Measurements from ENCODE around the gene COIL. TPM values are rescaled to one million over a fixed set of nuclear protein-coding genes. Genes with fewer than 3 reads are reported as not detected.

Gene COIL
- polyA plus RNA-seq, 3 donors = 3.0 to 6.6 (median 5.3) TPM

DNA sequence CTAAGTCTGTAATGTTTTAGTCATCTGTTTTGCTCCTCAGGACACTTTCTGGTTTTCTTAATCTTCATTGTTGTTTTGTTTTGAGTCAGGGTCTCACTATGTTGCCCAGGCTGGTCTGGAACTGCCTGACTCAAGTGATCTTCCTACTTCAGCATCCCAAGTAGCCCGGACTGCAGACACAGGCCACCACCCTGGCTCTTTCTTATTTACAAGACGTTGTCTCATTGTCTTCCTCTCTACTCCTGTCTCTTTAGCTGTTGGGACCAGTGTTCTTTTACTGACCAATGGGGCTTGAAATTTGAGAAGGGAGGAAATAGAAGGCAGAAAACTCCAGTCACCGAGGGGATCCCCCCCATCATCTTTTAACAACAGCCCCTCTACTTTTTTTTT, 18.2 kb upstream of the COIL start:
- Mint-ChIP-seq H3K36me3 (peaks cover 19 to 28% of the 10 kb centered on the region in 2 donors), H3K27ac (peak overlapping the region; percentile 92 to 97 (median 95)), H3K4me1 (peaks cover 60% of the 10 kb centered on the region), H3K27me3 (ENCODE audit: low read depth in 3 of 3) (peaks cover 0 to 2% (median 0%) of the 10 kb centered on the region in 3 donors), H3K4me3 (peak overlapping the region; percentile 90 to 98), H3K9me3 (peaks cover 0 to under 1% (median 0%) of the 10 kb centered on the region in 7 donors)
- Histone ChIP-seq H3K36me3 (replicated peaks in 1 of 2; ENCODE audit: control insufficient read depth in 1 of 2, insufficient read depth in 2 of 2, low read length in 2 of 2) (peaks cover 17 to 25% of the 10 kb centered on the region in 2 donors), H3K79me2 (ENCODE audit: insufficient read depth, low read length) (peaks cover 62% of the 10 kb centered on the region), H3K27ac (ENCODE audit: low read depth in 1 of 2, low read length in 2 of 2) (peak overlapping the region; percentile 72 to 84), H3K4me3 (replicated peaks in 1 of 3; ENCODE audit: low read depth in 2 of 3, low read length in 3 of 3) (peak overlapping the region; percentile 75 to 87 (median 78)), H3K4me1 (ENCODE audit: control insufficient read depth in 1 of 2, insufficient read depth in 2 of 2, low read length in 2 of 2) (peaks cover 57 to 68% of the 10 kb centered on the region in 2 donors), H3K9ac (ENCODE audit: insufficient read depth, low read length, poor library complexity, severe bottlenecking) (peak overlapping the region; percentile 71), H3K4me2 (replicated peaks; ENCODE audit: extremely low read depth, low read length, poor library complexity, severe bottlenecking) (peak overlapping the region; percentile 78), H3K27me3 (ENCODE audit: control insufficient read depth in 2 of 2, insufficient read depth in 2 of 2, low read length in 2 of 2) (no peaks in the 10 kb centered on the region), H4K20me1 (ENCODE audit: insufficient read depth, low read length) (no peaks in the 10 kb centered on the region), H2AFZ (ENCODE audit: insufficient read depth, low read depth, low read length, poor library complexity, severe bottlenecking) (peak overlapping the region; percentile 90), H3K9me3 (replicated peaks in 1 of 2; ENCODE audit: control insufficient read depth in 1 of 2, insufficient read depth in 1 of 2, low read length in 2 of 2) (no peaks in the 10 kb centered on the region)
- intact Hi-C loops (cut with micrococcal nuclease) = loop anchor here in 1 of 2 donors (5.0 kb wide), 1 partner anchor 147 kb away; the partner anchor contains the start of genes C17orf67 and DGKE
- peak in 1 of 3 donors; percentile 11 for DNase-seq
- WGBS (ENCODE audit: insufficient coverage) = no CpG with 5 or more reads among the region's 3 CpGs
- TF ChIP-seq, protein P1, sequence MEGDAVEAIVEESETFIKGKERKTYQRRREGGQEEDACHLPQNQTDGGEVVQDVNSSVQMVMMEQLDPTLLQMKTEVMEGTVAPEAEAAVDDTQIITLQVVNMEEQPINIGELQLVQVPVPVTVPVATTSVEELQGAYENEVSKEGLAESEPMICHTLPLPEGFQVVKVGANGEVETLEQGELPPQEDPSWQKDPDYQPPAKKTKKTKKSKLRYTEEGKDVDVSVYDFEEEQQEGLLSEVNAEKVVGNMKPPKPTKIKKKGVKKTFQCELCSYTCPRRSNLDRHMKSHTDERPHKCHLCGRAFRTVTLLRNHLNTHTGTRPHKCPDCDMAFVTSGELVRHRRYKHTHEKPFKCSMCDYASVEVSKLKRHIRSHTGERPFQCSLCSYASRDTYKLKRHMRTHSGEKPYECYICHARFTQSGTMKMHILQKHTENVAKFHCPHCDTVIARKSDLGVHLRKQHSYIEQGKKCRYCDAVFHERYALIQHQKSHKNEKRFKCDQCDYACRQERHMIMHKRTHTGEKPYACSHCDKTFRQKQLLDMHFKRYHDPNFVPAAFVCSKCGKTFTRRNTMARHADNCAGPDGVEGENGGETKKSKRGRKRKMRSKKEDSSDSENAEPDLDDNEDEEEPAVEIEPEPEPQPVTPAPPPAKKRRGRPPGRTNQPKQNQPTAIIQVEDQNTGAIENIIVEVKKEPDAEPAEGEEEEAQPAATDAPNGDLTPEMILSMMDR (IDR thresholded peaks at IDR 0.05) = no peak

DNA sequence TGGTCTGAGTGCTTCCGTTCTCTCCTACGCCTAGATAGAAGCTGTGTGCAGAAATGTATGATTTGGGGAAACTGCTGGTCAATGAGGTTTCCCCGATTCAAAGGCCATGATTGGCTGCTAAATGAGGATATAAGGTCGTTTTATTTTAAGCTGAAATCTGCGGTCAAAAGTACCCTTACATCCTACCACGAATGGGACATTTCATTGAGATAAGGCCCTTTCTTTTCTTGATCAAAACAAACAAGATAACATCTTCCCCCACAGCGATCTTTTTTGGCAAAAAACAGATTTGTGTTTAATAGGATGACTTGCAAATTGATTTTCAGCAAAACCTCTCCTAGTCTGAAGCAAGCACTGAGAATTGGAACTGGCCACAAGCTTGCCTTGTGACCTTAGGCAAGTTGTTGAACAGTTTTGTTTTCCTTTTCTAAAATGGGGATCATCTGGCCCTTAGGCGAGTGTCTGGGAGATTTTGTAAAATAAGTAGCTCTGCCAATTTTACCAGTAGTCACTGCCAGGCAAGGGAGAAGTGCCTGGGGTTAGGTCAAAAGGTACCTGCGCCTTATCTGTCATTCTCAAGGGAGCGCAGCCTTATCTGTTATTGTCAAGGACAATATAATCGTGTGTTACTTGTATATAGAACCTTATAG, 17.7 kb upstream of the COIL start:
- DNase-seq = peak in 2 of 3 donors; percentile 34 to 39
- WGBS (ENCODE audit: insufficient coverage) = 0% methylated on average over 2 of the region's 11 CpGs
- Mint-ChIP-seq H3K36me3 (peaks cover 18 to 25% of the 10 kb centered on the region in 2 donors), H3K27me3 (ENCODE audit: low read depth in 3 of 3) (peaks cover 0 to 2% (median 0%) of the 10 kb centered on the region in 3 donors), H3K4me1 (peaks cover 55% of the 10 kb centered on the region), H3K4me3 (peak overlapping the region; percentile 90 to 98), H3K9me3 (no peaks in the 10 kb centered on the region), H3K27ac (peak overlapping the region; percentile 92 to 97 (median 95))
- peaks cover 52 to 62% of the 10 kb centered on the region in 2 donors for H3K4me1 ChIP-seq (ENCODE audit: control insufficient read depth in 1 of 2, insufficient read depth in 2 of 2, low read length in 2 of 2)
- peak overlapping the region; percentile 78 for H3K4me2 ChIP-seq (replicated peaks; ENCODE audit: extremely low read depth, low read length, poor library complexity, severe bottlenecking)
- no peaks in the 10 kb centered on the region for H3K27me3 ChIP-seq (ENCODE audit: control insufficient read depth in 2 of 2, insufficient read depth in 2 of 2, low read length in 2 of 2)
- TF ChIP-seq, protein P1 (IDR thresholded peaks at IDR 0.05) = no peak
- H3K36me3 ChIP-seq (replicated peaks in 1 of 2; ENCODE audit: control insufficient read depth in 1 of 2, insufficient read depth in 2 of 2, low read length in 2 of 2) = peaks cover 17 to 24% of the 10 kb centered on the region in 2 donors
- peak overlapping the region; percentile 71 for H3K9ac ChIP-seq (ENCODE audit: insufficient read depth, low read length, poor library complexity, severe bottlenecking)
- peak overlapping the region; percentile 72 to 84 for H3K27ac ChIP-seq (ENCODE audit: low read depth in 1 of 2, low read length in 2 of 2)
- H3K9me3 ChIP-seq (replicated peaks in 1 of 2; ENCODE audit: control insufficient read depth in 1 of 2, insufficient read depth in 1 of 2, low read length in 2 of 2) = no peaks in the 10 kb centered on the region
- H3K4me3 ChIP-seq (replicated peaks in 1 of 3; ENCODE audit: low read depth in 2 of 3, low read length in 3 of 3) = peak overlapping the region; percentile 75 to 87 (median 78)
- intact Hi-C loops (cut with micrococcal nuclease) = loop anchor here in 1 of 2 donors (5.0 kb wide), 1 partner anchor 146 kb away; the partner anchor contains the start of genes C17orf67 and DGKE
- H2AFZ ChIP-seq (ENCODE audit: insufficient read depth, low read depth, low read length, poor library complexity, severe bottlenecking) = peak overlapping the region; percentile 90
- peaks cover 56% of the 10 kb centered on the region for H3K79me2 ChIP-seq (ENCODE audit: insufficient read depth, low read length)
- H4K20me1 ChIP-seq (ENCODE audit: insufficient read depth, low read length) = no peaks in the 10 kb centered on the region
